ENCODE measurements around the gene OSBP. TPM values are rescaled to one million over a fixed set of nuclear protein-coding genes. Genes with fewer than 3 reads are reported as not detected.
A peak's percentile ranks its signal among the peaks of the same experiment; 100 is the strongest.

OSBP gene
- total and polyA plus RNA-seq, 8 donors: 10.8 to 67.9 (median 27.2) TPM

DNA sequence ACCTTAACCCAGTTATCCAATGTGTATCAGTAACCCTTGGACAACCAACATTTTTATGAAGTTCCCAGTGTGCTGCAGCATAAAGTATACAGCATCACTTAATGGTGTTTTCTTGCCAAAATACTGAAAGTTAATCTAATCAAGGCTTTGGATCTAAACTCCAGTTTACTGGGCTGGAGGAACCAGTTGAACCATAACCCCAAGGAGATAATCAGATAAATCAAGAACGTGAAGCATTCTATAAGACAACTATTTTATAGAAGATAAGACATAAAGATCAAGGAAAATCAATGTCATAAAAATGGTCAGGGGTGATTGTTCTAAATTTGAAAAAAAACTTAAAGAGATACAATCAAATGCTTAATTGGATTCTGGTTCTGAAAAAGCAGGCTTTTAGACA lies 2.3 kb upstream of the OSBP start:
- no peaks in the 10 kb centered on the region for H3K36me3 ChIP-seq
- no peak for DNase-seq
- H3K27ac ChIP-seq: no peak overlapping the region
- intact Hi-C loops (cut with DNase I; ENCODE audit: low total_unique reads): no loop called here
- peaks cover 18 to 31% (median 22%) of the 10 kb centered on the region in 4 donors for H3K4me1 ChIP-seq
- no peaks in the 10 kb centered on the region for H3K27me3 ChIP-seq
- TF ChIP-seq POLR2A (IDR thresholded peaks at IDR 0.05) (no peak), POLR2AphosphoS5 (IDR thresholded peaks at IDR 0.05) (no peak), EP300 (IDR thresholded peaks at IDR 0.05) (no peak)
- TF ChIP-seq, protein P1, sequence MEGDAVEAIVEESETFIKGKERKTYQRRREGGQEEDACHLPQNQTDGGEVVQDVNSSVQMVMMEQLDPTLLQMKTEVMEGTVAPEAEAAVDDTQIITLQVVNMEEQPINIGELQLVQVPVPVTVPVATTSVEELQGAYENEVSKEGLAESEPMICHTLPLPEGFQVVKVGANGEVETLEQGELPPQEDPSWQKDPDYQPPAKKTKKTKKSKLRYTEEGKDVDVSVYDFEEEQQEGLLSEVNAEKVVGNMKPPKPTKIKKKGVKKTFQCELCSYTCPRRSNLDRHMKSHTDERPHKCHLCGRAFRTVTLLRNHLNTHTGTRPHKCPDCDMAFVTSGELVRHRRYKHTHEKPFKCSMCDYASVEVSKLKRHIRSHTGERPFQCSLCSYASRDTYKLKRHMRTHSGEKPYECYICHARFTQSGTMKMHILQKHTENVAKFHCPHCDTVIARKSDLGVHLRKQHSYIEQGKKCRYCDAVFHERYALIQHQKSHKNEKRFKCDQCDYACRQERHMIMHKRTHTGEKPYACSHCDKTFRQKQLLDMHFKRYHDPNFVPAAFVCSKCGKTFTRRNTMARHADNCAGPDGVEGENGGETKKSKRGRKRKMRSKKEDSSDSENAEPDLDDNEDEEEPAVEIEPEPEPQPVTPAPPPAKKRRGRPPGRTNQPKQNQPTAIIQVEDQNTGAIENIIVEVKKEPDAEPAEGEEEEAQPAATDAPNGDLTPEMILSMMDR (IDR thresholded peaks at IDR 0.05): no peak
- no peak overlapping the region for H3K4me3 ChIP-seq
- 26 to 61% (median 35%) methylated on average over 1 of the region's 1 CpG for WGBS, 5 donors
- H3K9me3 ChIP-seq: no peaks in the 10 kb centered on the region

DNA sequence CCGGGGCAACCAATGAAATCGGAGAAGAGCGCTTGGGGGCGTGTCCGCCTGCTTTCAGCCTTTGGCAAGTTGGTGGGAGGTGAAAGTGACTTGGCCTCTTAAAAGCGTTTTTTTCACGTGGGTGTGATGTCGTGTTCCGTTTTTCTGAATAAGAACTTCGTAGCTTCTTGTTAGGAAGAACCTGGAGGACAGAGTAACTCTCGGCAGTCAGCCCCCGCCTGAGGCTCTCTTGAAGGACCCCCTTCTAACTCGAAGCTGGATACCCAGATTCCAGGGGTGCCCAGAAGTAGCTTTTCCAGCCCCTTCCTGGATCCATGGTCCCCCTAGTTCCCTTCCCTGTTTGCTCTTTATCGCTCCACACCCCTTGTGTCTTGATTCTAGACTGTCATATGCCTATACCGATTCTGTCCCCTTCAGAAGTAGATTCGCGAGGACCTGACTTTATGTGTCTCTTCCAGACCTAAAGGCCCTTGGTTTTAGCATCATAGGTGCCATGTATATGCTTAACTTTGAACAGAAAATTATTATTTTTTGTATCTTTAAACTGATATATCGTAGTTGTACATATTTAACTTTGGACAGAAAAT lies 915 bp upstream of the OSBP start:
- intact Hi-C loops (cut with DNase I; ENCODE audit: low total_unique reads): no loop called here

GRCh38 chr11:59615120-59615636 lies 396 bp downstream of the OSBP start:
- Histone ChIP-seq H3K27ac (peak overlapping the region; percentile 93 to 100 (median 98)), H3K36me3 (peaks cover 0 to 6% (median 3%) of the 10 kb centered on the region in 4 donors), H3K9me3 (no peaks in the 10 kb centered on the region), H3K27me3 (no peaks in the 10 kb centered on the region), H3K4me1 (peaks cover 36 to 58% (median 47%) of the 10 kb centered on the region in 4 donors), H3K4me3 (peak overlapping the region; percentile 71 to 93 (median 80))
- TF ChIP-seq POLR2A (IDR thresholded peaks at IDR 0.05) (no peak), POLR2AphosphoS5 (IDR thresholded peaks at IDR 0.05) (no peak), EP300 (IDR thresholded peaks at IDR 0.05) (no peak)
- TF ChIP-seq, protein P1 (IDR thresholded peaks at IDR 0.05): no peak
- peak; percentile 72 to 84 for DNase-seq
- intact Hi-C loops (cut with DNase I; ENCODE audit: low total_unique reads): no loop called here
- WGBS, 5 donors: 0 to 2% (median 1%) methylated on average over 12 to 51 of the region's 51 CpGs

More for the DNA sequence above, 915 bp upstream of the OSBP start:
- no peak for DNase-seq
- H3K27me3 ChIP-seq: no peaks in the 10 kb centered on the region
- WGBS, 5 donors: 8 to 12% (median 10%) methylated on average over 18 of the region's 18 CpGs
- no peaks in the 10 kb centered on the region for H3K9me3 ChIP-seq
- TF ChIP-seq POLR2AphosphoS5 (IDR thresholded peaks at IDR 0.05): peak; percentile 1 to 58 (median 40)
- TF ChIP-seq, protein P1 (IDR thresholded peaks at IDR 0.05): no peak
- peak overlapping the region; percentile 46 to 77 (median 50) for H3K4me3 ChIP-seq
- H3K27ac ChIP-seq: peak overlapping the region; percentile 95 to 99 (median 97)
- peaks cover 32 to 45% (median 36%) of the 10 kb centered on the region in 4 donors for H3K4me1 ChIP-seq
- H3K36me3 ChIP-seq: no peaks in the 10 kb centered on the region

DNA sequence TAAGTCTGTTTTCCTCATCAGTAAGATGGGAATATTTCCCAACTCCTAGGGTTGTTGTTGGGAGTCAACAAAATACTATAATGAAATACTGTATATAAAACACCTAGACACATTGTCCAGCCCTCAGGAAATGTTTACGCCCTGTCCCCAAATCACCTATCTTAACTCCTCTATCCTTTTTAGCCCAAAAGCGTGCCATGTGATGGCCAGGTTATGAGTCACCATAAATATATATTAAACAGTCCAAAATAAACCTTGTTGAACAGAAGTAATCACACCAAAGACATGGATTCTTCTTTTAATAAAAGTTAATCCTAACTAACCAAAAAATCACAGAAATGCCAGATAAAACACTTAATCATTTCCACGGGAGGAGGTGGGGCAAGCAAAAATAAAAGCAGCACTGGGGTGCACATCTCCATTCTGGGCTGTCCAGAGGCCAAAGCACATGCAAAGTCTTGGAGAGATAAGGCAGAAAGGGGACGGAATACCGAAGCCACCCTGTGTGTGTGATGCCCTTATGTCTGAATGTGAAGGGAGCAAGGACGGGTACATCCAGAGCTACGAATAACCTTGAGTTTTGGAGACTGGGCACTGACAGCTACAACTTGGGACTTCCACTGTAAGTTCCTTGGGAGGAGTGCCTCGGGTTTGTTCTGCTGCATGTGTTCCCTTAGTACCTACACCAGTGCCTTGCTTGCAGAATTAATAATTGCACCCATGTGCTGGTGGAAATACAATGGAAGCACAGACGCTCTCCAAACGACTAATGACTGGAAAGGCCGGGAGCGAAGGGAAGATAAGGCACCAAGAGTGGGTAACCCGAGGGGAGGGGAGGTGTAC lies 1.1 kb downstream of the OSBP start:
- no peak for DNase-seq
- TF ChIP-seq EP300 (IDR thresholded peaks at IDR 0.05): no peak
- Histone ChIP-seq H3K4me1 (peaks cover 36 to 60% (median 49%) of the 10 kb centered on the region in 4 donors), H3K4me3 (peak overlapping the region; percentile 71 to 93 (median 80)), H3K27ac (peak overlapping the region; percentile 93 to 100 (median 98)), H3K9me3 (no peaks in the 10 kb centered on the region), H3K27me3 (no peaks in the 10 kb centered on the region), H3K36me3 (peaks cover 5 to 13% (median 10%) of the 10 kb centered on the region in 4 donors)
- 5 to 12% (median 9%) methylated on average over 13 of the region's 13 CpGs for WGBS, 5 donors
- intact Hi-C loops (cut with DNase I; ENCODE audit: low total_unique reads): no loop called here

All from stomach (tissue), 9 donors.